ENCODE measurements around the gene HSD17B11.

GRCh38 chr4:87353592-87353991, 37.4 kb downstream of the HSD17B11 start:
- no peak for TF ChIP-seq CTCF (IDR thresholded peaks at IDR 0.05; ENCODE audit: insufficient read depth, low read length)
- no peak for TF ChIP-seq POLR2AphosphoS5 (IDR thresholded peaks at IDR 0.05; ENCODE audit: low read depth)
- TF ChIP-seq GABPA (IDR thresholded peaks at IDR 0.05; ENCODE audit: low read depth), result no peak
- TF ChIP-seq SPI1 (IDR thresholded peaks at IDR 0.05; ENCODE audit: borderline replicate concordance, low read depth), result no peak
- no peak for TF ChIP-seq REST (IDR thresholded peaks at IDR 0.05; ENCODE audit: insufficient replicate concordance, low read depth)
